LoVo (cell line): ENCODE measurements around the gene VIPAS39.

Experiments
- DNase-seq: peaks from one replicate; pipeline ENCODE4 v3.0.0-alpha.2; 2016; ENCODE audit warnings: low spot score

Gene VIPAS39

GRCh38 chr14:77406086-77406485 is 51.3 kb downstream of the VIPAS39 start:
- no peak for DNase-seq

- no peak for DNase-seq
Measured at GRCh38 chr14:77403768-77404167, 53.6 kb downstream of the VIPAS39 start.

GRCh38 chr14:77400216-77400615 is 57.2 kb downstream of the VIPAS39 start:
- DNase-seq, result no peak

- DNase-seq, result peak; percentile 45
Measured at GRCh38 chr14:77390188-77390587, 67.2 kb downstream of the VIPAS39 start.

GRCh38 chr14:77378701-77379100 is 78.7 kb downstream of the VIPAS39 start:
- no peak for DNase-seq

- DNase-seq, result no peak
Measured at GRCh38 chr14:77377502-77377844, 79.9 kb downstream of the VIPAS39 start.

- peak; percentile 84 for DNase-seq
Measured at GRCh38 chr14:77376771-77377501, 80.5 kb downstream of the VIPAS39 start, which contains the start of the genes SAMD15 and TMED8. Gene SAMD15, plus strand, starts transcription at chr14:77377379. Its CDS starts 40 bp downstream, at chr14:77377419. Gene TMED8, minus strand, starts transcription at chr14:77377094. Its CDS starts 41 bp downstream, at chr14:77377053.
